GM21526 (cell line): ENCODE data around the gene PABPN1L.

Source experiments
- ATAC-seq: cut with Tn5 transposase; IDR thresholded peaks from one replicate; pipeline ENCODE4 v1.9.1; 2021; ENCODE audit warnings: moderate library complexity; ENCODE audit not compliant: unreplicated experiment, low FRiP score

The PABPN1L gene

GRCh38 chr16:88866151-88866920 is at the start of gene PABPN1L:
Gene PABPN1L (minus strand): TSS chr16:88866660. CDS start chr16:88866606, 54 bp downstream.
- no peak for ATAC-seq

GRCh38 chr16:88915639-88916327 is 49.3 kb upstream of the PABPN1L start:
- no peak for ATAC-seq

- ATAC-seq, result no peak
These were observed 48.4 kb upstream of the PABPN1L start for GRCh38 chr16:88914750-88915368.

- no peak for ATAC-seq
These were observed 47.4 kb upstream of the PABPN1L start for GRCh38 chr16:88913870-88914269.

- ATAC-seq, result no peak
These were observed 46.6 kb upstream of the PABPN1L start for GRCh38 chr16:88913001-88913612.

GRCh38 chr16:88912556-88912955 is 46.1 kb upstream of the PABPN1L start:
- no peak for ATAC-seq

GRCh38 chr16:88911946-88912310 is 45.5 kb upstream of the PABPN1L start:
- no peak for ATAC-seq

- ATAC-seq, result no peak
These were observed 44.9 kb upstream of the PABPN1L start for GRCh38 chr16:88911136-88911945.

- no peak for ATAC-seq
These were observed 44.0 kb upstream of the PABPN1L start for GRCh38 chr16:88910284-88911135.

GRCh38 chr16:88909431-88910210 is 43.2 kb upstream of the PABPN1L start:
- ATAC-seq, result no peak

- no peak for ATAC-seq
These were observed 41.8 kb upstream of the PABPN1L start for GRCh38 chr16:88908307-88908706.

GRCh38 chr16:88907768-88908167 is 41.3 kb upstream of the PABPN1L start:
- no peak for ATAC-seq

GRCh38 chr16:88906535-88907105 is 40.2 kb upstream of the PABPN1L start:
- no peak for ATAC-seq

GRCh38 chr16:88906020-88906419 is 39.6 kb upstream of the PABPN1L start:
- ATAC-seq, result no peak

- ATAC-seq, result no peak
These were observed 39.1 kb upstream of the PABPN1L start for GRCh38 chr16:88905563-88905962.

- ATAC-seq, result no peak
These were observed 38.4 kb upstream of the PABPN1L start for GRCh38 chr16:88904676-88905365.

- no peak for ATAC-seq
These were observed 36.8 kb upstream of the PABPN1L start for GRCh38 chr16:88903267-88903666.

- no peak for ATAC-seq
These were observed 36.3 kb upstream of the PABPN1L start for GRCh38 chr16:88902744-88903143.
